ENCODE results near the gene MYRFL.

Gene MYRFL

DNA sequence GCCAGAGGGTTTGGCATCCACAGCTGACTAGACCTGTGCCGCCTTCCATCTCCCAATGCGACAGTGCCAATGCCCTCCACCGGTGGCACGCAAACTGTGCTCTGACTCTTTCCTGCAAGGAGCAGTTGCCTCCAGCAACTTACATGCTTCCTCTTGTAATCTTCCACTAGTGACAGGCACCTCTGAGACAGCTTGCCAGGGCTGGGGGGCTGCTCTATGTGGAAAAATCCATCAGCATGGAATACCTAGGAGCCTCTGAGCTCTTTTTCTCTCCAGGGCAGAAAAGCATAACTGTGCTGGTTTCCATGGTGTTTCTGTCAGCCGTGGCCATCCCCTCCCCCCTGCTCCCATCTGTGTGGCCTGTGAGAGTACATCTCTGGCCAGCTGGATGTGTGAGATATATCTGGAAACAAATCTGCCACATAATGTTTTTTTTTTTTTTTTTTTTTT is 110.6 kb downstream of the MYRFL start:
- DNase-seq, result no peak

DNA sequence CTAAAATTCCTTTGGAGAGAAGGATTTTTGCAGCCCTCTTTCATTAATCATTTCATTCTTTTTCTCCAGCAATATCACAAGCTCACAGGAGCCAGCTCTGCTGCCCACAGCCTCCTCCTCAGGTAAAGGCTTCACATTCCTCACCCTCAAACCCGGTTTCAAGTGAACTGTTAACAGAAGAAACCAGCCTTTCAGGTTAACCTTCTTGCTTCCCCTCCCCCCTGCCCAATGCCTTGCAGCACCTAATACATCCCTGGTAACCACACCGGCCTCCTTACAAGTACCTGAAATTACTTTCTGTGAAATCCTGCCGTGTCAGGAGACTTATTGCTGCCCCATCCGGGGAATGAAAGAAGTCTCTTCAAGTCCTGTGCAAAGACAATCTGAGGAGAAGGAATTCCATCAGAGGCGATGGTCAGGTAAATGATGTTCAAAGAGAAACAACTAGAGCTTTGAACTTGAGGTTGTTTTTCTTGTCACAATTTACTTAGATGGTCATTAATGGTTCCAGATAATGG is 111.2 kb downstream of the MYRFL start:
- DNase-seq, result no peak

DNA sequence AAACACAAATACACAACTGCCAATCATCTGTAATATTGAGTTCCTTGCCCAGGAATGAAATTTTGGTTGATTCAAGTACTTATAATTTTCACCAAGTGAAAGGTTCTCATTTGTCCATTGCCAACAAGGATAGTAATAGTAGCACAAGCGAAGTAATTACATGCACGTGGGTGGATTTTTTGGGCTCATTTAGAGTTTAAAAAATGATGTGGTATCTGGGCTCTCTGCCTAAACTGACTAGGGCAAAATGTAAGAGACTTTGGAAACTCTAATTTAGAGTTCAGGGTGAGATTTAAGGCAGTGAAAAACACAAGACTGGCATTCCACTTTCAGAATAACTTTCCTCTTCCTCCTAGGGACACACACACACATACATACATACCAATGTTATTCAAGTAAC is 111.7 kb downstream of the MYRFL start:
- DNase-seq, result no peak

DNA sequence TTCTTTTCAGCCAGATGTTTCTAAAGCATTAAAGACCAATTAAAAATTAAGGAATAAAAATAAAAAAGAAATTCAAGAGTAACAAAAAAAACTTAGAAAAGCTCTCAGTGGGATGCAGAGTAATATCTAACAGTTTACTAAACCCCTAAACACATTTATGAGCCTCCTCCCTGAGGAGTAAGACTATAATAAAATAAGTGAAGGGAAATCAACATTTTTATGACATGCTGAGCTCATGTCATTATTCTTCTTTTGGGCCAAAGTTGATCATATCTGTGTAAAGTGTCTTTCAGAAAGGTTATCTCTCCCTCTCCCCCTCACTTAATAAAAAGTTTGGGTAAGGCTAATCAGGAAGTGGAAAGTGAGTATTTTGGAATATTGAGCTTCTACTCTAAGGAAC is 122.1 kb downstream of the MYRFL start:
- DNase-seq, result no peak

DNA sequence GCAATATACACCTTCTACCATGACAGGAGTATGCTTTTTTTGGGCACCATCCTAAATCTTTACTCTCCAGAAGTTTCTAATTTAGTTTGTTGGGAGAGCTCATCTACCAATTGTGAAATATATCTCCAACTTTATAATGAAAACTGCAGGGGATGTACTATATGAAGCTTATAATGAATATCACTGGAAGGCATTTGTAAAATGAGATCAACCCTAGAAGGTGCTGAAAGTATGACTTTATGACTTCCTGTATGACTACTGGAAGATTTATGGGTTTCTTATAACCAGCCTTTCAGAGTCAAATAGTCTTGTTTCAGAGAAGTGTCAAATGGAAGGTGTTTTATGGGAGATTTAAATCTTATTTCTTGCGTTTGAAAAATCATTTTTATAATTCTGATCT is 122.9 kb downstream of the MYRFL start:
- no peak for DNase-seq

DNA sequence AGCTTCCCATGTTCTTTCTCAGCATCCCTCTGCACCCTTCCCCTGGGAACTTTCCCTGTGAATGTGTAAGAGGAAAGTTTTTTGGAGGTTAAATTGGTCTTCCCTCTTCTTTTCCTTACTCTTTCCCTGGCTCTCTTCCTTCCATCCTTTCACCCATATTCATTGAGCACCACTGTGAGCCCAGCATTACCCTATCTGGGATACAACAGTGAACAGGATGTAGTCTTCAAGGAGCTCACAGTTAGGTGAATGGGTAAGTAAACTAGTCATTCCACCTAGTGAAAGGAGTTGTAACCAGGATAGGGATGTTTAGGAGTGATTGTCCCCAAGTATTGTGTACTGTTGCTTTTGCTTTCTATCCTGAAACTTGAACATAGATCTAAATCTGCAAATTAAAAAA is 123.8 kb downstream of the MYRFL start:
- DNase-seq, result no peak

DNA sequence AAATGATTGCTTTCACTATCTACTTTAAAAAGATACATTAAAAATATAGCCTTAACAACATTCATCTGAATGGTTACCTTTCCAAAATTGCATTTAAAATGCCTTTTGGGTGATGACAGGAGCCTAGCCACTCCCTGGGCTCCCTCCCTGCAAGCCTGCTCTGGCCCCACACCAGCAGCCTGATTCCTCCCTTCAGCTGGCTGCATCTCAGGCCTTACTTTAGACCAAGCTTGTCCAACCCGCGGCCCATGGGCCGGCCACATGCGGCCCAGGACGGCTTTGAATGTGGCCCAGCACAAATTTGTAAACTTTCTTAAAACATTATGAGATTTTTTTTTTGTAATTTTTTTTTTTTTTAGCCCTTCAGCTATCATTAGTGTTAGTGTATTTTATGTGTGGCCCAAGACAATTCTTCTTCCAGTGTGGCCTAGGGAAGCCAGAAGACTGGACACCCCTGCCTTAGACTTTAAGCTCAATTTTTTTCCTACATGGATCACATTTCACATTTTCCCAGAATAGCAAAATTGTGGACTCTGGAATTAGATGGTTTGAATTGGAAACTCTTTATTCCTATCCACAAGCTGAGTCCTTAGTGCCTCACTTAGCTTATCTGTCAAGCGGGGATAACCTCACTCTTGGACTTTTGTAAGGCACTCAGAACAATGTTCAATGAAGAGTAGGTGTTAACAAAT is 124.4 kb downstream of the MYRFL start:
- no peak for DNase-seq

DNA sequence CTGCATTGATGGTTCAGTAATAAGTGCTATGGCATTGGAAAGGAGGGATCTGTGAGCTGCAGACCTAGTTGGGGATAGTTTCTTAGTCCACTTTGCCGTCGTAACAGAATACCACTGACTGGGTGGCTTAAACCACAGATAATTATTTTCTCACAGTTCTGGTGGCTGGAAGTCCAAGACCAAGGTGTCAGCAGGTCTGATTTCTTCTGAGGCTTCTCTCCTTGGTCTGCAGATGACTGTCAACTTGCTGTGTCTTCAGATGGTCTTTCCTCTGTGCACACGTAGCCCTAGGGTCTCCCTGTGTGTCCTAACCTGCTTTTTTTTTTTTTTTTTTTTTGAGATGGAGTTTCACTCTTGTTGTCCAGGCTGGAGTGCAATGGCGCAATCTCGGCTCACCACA is 126.1 kb downstream of the MYRFL start:
- DNase-seq, result no peak

DNA sequence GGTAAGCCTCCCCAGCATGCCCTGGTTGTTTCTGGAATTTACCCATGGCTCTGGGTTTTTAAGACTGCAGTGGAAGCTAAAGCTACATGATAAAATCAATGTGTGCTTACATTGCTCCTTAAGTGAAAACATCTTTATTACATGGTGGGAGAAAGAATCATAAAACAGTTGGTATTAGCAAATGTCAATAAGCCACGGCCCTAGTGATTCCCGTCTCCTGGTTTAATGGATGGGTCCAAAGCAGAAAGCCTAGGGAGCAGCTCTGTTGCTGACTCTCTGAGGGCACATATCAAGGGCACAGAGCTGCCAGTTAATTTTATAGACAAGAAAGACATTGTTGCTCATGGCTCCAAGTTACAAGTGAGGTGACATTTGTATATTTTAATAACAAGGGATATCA is 127.9 kb downstream of the MYRFL start:
- DNase-seq, result no peak

DNA sequence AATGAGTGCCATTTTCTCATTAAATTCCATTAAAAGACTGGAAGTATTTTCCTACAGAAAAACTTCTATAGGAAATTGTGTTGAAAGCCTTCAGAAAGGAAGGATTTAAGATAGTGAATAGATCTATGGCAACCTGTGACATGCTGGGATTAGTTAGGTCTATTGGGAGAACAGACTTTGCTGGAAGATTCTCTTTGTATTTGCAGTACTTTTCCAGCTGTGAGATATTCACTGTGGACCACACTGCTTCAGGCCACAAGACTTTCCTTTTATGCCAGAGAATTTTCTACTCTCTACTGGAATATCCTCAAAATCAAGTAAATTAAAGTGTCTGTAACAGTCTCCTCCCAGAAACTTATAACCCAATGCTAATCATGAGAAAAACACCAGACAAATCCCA is 136.2 kb downstream of the MYRFL start:
- no peak for DNase-seq

DNA sequence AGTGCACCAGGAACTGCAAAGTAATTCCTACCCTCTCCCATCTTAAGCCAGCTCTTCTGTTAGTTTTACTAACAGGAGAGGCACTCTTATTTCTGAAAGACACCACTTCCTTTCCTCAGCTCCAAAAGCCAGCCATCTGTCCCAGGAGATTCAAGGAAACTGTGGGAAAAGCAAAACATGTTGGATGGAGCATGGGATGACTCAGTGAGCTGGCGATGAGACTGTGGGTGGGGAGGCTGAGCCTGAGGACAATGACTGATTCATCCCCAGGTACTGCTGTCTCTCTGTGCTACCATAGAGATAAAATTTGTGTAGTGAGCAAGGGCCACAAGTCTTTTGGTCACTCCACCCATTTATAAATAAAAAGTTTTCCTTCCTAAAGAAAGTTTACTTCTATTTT is 141.4 kb downstream of the MYRFL start:
- no peak for DNase-seq

DNA sequence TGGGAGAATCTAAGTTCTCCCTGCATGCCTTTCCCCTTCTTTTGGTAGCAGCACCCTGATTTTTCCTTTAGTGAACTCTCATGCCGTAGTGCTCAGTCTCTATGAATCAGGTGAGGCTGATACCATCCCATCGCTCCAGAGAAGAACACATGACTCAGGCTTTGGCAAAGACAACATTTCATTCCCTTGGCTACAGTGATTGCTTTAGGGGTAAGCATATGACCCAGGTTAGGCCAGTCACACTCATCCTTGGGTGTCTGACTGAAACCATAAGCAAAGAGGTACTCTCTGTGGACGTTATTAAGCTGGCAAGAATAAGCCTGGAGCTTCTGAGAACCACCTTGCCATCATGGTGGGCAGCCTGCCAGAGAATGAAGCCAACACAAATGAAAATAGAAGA is 141.8 kb downstream of the MYRFL start:
- DNase-seq, result no peak

DNA sequence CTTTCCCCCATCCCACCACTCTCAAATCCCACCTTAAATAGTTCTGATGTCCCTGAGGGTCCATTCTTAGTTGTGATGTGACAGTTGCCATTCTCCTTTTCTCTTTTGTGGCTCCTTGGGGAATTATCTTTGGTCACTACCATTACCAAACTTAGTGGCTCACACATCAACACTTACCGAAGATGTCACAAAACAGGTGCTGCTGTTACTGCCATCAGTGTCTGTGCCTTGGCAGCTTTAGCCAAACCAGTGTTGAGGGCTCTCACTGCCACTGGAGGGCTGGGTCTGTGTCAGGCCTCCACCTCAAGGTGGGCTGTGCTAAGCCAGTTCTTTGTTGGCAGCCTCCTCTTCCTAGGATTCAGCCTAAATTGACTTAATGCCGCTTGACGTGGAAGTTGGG is 144.0 kb downstream of the MYRFL start:
- no peak for DNase-seq

DNA sequence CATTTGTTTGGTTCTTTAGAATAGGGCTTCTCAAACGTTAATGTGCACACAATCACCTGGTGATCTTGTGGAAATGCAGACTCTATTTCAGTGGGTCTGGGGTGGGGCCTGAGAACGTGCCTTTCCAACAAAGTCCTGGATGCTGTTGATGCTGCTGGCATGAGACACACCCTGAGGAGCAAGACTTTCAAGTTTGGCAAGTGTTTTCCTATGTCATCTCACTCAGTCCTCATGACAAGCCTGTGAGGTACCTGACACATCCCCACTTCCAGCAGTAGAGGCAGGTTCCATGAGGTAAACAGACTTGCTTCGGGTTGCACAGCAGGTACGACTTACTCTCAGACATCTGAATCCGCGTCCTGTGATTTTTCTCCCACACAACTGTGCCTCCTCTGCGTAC is 147.1 kb downstream of the MYRFL start:
- no peak for DNase-seq

DNA sequence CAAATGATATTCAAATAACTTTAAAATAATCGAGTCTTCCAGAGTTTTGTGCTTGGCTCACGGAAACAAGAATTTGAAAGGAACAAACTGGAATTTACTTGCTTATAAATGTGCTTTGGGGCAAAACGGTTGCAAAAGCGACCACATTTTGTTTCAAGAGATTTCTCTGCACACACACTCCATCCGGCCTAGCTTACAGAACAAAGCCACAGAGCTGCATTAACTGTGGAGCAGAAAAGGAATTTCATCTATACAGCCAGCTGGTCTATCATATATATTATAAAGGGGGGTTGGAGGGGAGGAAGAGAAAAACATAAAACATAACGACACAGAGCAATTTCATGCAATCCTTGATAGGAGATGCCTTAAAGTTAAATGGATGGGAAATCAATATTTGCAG is 153.0 kb downstream of the MYRFL start:
- DNase-seq, result no peak

DNA sequence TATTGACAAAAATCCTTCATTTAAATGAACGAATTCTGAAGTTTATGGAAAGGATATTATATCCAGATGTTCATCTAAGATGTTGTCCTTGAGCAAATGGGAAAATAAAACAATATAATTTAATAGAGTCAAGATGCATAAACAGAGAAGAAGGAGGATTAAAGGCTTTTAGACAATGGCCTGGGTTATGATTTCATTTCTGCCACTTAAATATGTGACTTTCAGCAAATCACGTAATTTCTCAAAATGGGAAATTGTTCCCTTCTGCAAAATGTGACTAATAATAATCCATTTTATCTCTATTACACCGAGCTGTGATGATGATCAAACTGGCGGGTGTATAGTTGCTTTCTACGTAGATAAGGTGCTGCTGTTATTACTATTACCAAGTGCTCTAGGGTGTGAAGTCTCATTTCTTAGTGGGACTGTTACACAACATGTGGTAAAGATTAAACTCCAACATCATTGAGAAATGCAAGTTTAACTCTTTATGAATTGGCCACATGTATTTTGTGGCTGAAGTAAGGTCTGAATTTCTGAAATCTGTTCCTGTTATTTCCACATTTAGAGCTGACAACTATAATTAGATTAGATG is 157.0 kb downstream of the MYRFL start:
- no peak for DNase-seq

DNA sequence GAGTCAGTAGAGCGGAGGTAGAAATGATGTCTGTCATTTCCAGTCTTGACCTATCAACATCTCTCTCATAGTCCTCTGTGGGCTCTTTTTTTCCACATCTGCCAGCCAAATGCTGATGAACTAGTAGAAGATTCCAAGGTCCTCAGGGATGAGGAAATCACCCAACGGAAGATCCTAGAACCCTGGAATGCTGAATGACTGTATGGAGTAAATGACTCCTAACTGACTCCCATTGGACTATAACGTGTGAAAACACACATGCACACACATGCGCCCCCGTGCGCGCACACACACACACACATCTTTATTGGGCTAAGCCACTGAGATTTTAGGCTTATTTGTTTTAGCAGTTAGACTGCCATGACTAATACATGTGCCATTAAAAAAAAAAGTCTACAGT is 159.2 kb downstream of the MYRFL start:
- no peak for DNase-seq

DNA sequence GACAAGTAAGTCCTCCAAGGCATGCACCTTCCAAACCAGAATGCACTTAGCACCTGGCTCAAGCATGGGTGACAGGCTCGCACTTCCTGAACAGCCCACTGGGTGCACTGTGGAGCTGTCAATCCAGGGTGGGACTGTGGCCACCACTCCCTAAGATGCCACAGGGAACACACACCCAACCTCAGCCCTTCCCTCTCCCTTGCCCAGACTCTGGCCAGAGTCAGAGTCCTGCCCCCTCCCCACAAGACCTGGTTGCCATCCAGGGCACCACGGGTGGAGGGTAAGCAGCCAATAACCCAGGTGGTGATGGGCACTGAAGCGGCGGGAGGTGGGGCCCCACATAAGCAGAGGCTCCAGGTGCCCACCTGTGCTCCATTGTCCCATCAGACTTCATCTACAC is 160.6 kb downstream of the MYRFL start:
- DNase-seq, result no peak

DNA sequence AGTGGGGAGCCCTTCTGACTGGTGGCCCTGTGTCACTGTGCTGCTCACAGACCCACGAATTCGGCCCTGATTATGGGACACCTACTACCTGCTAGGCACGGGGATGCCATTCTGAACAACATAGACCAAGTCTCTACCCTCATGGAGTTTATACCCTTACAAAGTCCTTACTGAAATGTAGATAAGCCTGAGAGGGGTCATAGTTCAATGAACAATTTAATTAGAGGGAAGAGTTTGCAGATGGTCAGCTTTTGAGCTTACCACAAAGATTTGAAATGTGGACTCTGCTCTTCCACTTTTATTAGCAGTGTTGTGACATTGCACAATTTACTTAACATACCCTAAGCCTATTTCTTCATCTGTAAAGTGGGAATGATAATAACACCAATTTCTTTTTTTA is 161.1 kb downstream of the MYRFL start:
- DNase-seq, result no peak

DNA sequence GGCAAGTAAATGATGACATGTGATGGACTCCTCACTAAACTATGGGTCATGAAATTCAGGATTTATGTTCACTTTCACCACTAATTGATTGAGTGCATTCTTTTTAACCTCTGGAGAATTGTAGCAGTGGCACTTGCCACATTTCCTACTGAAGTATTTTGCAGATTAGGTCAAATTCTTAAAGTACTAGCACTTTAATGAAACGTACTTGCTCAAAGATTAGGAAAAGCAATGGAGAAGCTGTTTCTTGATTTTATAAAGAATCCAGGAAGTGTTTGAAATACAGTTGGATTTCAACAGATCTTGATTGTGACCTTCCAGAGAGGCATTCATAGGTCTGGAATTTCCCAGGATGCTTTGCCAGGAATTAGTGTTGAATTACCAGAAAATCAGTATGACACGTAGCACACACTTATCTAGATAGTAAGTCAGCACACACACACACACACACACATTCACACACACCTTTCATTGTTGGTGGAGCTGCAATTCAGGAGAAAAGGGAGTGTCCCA is 162.6 kb downstream of the MYRFL start:
- no peak for DNase-seq

DNA sequence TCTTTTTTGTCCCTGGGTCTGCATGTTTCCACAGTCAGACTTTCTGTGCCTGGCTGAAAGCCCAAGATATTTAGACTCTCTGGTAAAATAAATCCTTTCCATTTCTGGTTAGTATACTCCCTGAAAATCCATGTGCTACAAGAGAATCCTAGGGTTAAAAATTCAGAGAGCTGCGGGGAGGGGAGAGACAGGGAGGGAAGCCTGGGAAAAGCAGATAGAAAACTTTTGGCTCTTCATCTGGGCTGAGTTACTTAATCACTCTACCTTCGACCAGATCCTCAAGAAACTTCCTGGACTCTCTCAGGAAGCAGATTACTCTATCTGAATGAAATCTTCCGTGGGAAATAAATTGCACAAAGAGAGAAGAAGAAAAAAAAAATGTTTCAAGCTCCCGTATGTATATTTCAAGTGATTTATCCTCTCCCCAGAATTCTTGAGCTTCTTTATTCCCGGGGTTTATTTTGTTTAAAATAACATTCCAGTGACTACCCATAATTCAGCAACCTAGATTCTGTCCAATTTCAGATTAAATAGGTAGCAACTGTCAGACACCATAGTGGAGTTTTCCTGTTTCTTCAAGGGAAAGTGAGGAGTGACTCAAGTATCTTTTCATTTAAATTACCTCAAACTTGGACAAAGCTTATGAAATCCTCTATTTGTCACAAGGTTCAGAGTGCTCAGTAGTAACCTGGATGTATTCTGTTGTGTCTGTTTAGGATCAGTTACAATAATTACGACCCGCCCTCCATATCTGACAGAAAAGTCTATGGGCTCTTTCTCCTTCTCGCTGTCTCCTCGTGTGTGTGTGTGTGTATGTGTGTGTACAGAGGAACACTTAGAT is 163.7 kb downstream of the MYRFL start:
- DNase-seq, result no peak

DNA sequence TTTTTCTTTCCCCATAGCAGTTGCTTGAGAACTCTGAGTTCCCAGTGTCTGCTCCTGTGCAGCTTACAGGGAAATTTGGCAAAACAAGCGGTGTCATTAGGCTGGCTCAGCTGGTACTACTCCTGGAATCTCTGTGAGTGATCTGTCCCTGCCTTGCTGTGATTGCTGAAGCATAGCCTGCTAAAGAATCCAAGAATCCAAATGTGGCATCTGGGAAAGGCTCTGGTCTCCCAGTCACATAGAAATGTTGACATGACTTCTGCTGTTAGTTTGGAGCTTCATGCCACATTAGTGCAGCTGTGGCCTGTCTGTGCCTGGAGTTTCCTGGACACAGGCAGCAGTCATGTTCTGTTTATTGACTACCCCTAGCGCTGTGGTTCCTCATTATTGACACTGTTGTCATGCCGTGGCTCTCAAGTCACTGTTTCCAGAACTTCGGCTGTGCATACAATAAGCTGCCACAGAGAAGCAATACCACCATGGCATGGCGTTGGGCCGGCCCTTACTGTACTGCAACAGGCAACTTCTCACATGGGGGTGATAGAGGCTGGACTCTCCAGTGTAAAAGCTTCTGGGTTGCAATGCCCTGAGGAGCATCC is 166.8 kb downstream of the MYRFL start:
- no peak for DNase-seq

DNA sequence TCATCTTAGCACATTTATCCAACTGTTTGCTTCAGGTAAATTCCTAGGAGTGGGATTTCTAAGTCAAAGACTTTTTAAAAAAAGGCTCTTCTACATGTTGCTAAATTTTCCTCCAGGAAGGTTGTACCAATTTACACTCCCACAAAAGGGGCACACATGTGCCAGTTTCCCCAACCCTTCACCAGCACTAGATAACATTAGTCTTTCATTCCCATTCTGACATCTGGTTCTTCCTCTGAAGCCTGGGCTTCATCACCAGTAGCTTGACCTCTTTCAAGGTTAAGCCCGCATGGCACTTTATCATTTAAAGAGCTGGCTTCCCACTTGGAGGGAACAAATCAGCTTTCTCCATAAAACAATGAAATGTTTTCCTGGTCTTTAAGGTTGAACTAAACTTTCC is 168.4 kb downstream of the MYRFL start:
- DNase-seq, result no peak

Data from NCI-H146 (cell line).